DOHH2 (cell line): Measurements from ENCODE around the gene ATL2.

ENCODE experiments used
- CTCF ChIP-seq: fragments of 200-600 bp; sonication (generic); IDR thresholded peaks from one replicate; pipeline ENCODE4 v1.5.1; 2014; ENCODE audit warnings: antibody characterized with exemption, mild to moderate bottlenecking, low read depth, low read length; ENCODE audit not compliant: poor library complexity, severe bottlenecking
- EZH2phosphoT487 ChIP-seq: fragments of 200-600 bp; sonication (generic); IDR thresholded peaks from 2 replicates; pipeline ENCODE4 v1.6.1; 2017; ENCODE audit warnings: borderline replicate concordance, mild to moderate bottlenecking, antibody characterized with exemption, low read length, moderate library complexity, mixed read lengths

GRCh38 chr2:38353402-38353801, 23.7 kb downstream of the ATL2 start:
- no peak for TF ChIP-seq CTCF
- TF ChIP-seq EZH2phosphoT487 = no peak
